MG63 (cell line): Measurements from ENCODE around the gene MYBPHL. TPM values are rescaled to one million over a fixed set of nuclear protein-coding genes. Genes with fewer than 3 reads are reported as not detected.
"Not testable (repeated sequence)": the region's sequence is repeated elsewhere in the genome, so short reads cannot be mapped to it uniquely, and the experiment has no call there.

ENCODE experiments used
- DNase-seq: peaks from one replicate; pipeline ENCODE4 v3.0.0-alpha.2; 2020
- H3K27me3 ChIP-seq: fragments of 250-450 bp; sonication (Bioruptor Pico); 2 replicates; pipeline ENCODE4 v1.5.1; 2020; ENCODE audit warnings: mild to moderate bottlenecking, moderate library complexity
- H3K36me3 ChIP-seq: fragments of 250-450 bp; sonication (Bioruptor Pico); 2 replicates; pipeline ENCODE4 v1.5.1; 2020; ENCODE audit warnings: mild to moderate bottlenecking, moderate library complexity
- H3K4me3 ChIP-seq: fragments of 250-450 bp; sonication (Bioruptor Pico); 2 replicates; pipeline ENCODE4 v1.5.1; 2020; ENCODE audit warnings: mild to moderate bottlenecking, moderate library complexity
- H3K9me3 ChIP-seq: fragments of 250-450 bp; sonication (Bioruptor Pico); 2 replicates; pipeline ENCODE4 v1.5.1; 2020; ENCODE audit warnings: mild to moderate bottlenecking, moderate library complexity
- total RNA-seq: library from RNA; depleted of rRNA; stranded (reverse); fragments of >200 nt; shearing (Covaris generic); gene quantifications from 2 replicates; pipeline ENCODE4 v1.2.3, GENCODE V29; 2014; ENCODE audit warnings: low replicate concordance

MYBPHL gene
- total RNA-seq, 1 experiment from 2014 or later = not detected

DNA sequence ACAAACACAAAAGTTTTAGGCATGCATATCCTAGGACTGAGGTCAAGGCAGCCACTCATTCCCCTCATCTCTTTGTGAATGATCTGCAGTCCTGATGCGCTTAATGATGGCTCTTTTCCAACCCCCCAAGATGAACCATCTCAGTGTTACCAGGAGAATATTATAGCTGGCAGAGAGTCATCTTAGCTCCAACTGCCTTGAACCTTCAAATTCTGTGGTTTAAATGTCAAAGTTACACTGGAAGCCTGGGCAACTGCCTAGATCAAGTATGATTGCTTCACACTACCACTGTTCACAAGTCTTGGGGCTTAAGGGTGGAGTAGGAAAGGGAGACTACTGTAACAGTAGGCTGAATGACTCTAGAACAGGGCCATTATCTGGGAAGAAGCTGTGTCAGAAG is 8.0 kb upstream of the MYBPHL start:
- H3K27me3 ChIP-seq = peaks cover 21% of the 10 kb centered on the region
- no peaks in the 10 kb centered on the region for H3K9me3 ChIP-seq
- no peak overlapping the region for H3K4me3 ChIP-seq
- no peaks in the 10 kb centered on the region for H3K36me3 ChIP-seq
- no peak for DNase-seq

DNA sequence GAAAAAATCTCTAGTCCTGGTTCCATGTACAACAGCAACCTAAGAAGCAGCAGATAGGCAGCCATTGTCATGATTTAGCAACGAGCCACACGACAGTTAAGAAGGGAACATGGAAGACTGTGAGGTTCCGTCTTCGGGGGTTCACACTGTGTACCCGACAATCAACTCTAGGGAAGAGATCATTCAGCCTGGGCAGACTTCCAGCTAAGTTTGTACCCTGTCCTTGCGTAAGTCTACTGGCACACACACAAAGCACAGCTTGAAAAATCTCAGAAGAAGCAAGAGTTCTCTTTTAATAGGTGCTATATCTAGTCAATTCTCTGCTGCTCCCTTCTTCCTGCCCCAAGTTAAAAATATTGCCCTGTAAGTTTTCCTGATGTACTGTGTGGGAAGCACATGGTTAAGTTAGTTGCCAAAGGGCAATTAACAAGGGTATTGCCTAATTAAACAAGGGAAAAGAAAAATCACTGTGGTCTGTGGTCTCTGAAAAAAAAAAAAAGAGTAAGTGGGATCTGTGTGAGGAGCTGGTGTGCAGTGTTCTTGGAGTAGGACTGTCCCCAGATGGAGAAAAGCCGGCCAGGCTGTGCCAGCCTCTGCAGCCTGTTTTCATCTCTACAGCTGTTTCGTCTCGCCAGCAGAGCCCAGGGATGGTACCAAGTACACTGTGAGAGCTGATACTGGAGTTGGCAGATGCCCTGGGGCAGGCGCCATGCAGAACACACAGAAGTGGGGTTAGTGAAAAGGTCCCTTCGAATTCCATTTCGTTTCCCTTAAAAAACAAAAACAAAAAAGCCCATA is 6.4 kb upstream of the MYBPHL start:
- Histone ChIP-seq H3K27me3 (peaks cover 21% of the 10 kb centered on the region), H3K36me3 (no peaks in the 10 kb centered on the region), H3K4me3 (no peak overlapping the region), H3K9me3 (no peaks in the 10 kb centered on the region)
- no peak for DNase-seq

DNA sequence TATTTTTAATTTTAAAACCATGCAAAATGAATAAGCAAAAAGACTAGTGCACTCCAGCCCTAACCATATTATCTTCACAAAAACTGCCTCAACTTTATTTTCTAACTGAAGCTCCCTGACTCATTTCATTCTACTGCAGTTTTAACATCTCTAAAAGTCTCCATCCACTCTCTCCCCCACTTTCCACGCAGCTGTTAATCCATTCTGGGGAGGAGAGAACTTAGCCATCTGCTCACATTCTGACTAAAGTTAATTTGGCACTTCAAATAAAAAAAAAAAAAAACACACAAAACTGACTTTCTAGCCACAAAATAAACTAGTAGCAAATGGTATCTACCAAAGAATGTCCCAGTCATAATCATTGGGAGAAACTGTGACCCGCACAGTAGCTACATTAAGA is 5.4 kb upstream of the MYBPHL start:
- Histone ChIP-seq H3K27me3 (peaks cover 24% of the 10 kb centered on the region), H3K36me3 (no peaks in the 10 kb centered on the region), H3K9me3 (no peaks in the 10 kb centered on the region), H3K4me3 (no peak overlapping the region)
- no peak for DNase-seq

DNA sequence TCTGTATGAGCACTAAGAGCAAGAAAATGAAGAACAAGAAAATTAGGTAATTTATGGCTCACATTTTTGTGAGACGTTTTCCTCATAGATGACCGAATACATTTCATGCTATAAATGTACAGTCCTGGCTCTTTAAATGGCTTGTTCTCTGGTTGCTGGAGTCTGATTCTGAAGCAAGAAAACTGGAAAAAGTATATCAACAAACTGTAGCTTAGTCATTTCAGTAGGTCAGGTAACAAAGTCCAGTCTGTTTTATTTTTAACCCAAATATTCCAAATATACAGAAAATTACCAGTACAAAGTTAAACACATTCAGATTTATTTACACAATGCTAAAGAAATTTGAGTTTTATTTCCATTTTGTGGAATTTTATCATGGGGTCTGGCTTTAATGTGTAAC is 2.5 kb upstream of the MYBPHL start:
- peaks cover 24% of the 10 kb centered on the region for H3K27me3 ChIP-seq
- H3K4me3 ChIP-seq = no peak overlapping the region
- H3K9me3 ChIP-seq = no peaks in the 10 kb centered on the region
- H3K36me3 ChIP-seq = no peaks in the 10 kb centered on the region
- DNase-seq = no peak

DNA sequence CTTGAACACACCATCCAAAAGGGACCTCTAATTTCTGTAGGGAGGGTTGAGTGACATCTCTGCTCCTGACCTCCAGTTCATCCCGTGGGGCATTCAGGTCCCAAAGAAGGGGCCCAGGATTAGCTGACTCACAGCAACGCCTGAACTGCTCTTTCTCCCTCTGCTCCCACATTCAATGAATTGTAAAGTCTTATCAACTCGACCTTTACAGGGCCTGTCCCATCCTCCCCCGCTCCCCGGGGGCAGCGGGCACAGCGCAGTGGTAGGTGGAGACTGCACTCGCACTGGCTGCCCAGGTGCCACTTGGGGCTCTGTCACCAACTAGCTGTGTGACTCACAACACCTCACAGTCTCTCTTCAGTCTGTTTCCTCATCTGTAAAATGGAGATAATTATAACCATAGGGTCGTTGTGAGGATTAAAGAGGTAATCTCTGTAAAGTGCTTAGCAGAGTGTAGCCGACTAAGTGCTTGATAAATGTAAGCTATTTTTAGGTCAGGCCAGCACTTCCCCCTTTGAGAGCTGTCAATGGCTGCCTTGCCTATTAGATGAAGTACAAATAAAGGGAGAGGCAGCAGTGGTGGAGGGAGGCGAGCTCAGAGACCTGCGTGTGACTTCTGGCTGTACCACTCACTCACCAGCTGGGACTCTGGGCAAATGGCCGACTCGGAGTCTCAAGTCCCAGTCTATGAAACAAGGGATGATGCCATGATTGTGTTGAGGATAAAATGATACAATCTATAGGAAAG is 637 bp upstream of the MYBPHL start:
- Histone ChIP-seq H3K9me3 (no peaks in the 10 kb centered on the region), H3K27me3 (peaks cover 16% of the 10 kb centered on the region), H3K4me3 (no peak overlapping the region), H3K36me3 (no peaks in the 10 kb centered on the region)
- no peak for DNase-seq

DNA sequence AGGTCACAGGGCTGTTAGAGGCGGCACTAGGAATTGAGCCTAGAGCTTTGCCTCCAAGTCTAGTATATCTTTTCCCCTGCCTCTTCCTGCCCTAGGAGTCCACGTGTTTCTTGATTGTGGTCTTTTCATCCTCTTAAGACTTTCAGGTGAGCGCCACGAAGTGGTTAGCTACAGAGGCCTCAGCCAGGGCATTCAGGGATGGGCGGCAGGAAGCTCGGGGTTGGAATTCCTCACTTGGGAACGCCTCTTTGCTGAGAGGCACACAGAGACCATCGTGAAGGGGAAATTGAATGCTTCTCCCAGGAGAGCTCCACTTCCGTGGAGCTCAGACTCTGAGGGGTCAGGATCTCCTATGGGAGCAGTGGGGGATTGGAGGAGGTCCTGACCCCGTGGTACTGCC is 820 bp downstream of the MYBPHL start:
- not testable (repeated sequence) for H3K27me3 ChIP-seq, DNase-seq, H3K4me3 ChIP-seq, H3K9me3 ChIP-seq, H3K36me3 ChIP-seq

DNA sequence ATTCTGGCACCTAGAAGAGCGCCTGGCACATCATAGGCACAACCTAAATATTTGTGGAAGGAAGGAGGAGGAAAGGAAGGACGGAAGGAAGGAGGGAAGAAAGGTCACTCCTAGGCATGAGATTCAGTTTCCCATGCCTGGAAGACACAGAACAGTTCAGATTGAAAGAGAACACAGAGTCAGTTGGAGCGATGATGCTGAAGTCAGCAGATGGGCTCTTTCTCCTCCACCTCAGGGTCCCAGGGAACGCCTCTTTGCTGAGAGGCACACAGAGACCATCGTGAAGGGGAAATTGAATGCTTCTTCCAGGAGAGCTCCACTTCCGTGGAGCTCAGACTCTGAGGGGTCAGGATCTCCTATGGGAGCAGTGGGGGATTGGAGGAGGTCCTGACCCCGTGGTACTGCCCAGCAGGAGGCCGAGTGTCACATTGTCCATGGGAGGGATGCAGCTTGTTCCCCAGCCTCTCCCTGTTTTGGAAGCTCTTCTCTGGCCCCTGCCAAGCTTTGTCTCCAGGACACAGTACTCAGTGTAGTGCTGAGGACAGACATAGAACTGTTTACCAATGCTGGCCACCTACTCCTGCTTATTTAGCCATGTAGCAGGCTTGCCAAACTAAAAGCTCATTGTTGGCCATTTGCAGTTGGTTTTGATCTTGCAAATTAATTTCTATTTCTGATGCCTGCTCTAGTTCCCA is 2.4 kb downstream of the MYBPHL start:
- Histone ChIP-seq H3K4me3 (no peak overlapping the region), H3K9me3 (no peaks in the 10 kb centered on the region), H3K27me3 (peaks cover 5% of the 10 kb centered on the region; the same call in 1 of the 2 replicates), H3K36me3 (no peaks in the 10 kb centered on the region)
- no peak for DNase-seq

DNA sequence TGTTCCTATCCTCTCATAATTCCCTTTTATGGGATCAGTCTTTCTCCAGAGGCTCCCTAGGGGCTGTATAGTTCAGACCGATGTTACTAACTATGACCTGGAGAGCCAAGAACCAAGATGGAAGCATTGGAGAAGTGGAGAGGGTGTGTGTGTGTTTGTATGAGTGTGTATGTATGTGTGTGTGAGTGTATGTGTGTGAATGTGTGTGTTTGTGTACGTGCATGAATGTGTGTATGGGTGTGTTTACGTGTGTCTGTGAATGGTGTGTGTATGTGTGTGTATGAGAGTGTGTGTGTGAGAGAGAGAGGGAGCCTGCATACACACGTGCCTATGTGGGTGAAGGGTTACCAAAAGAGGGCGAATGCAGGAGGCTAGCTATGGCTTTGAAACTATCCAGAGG is 4.9 kb downstream of the MYBPHL start:
- Histone ChIP-seq H3K4me3 (no peak overlapping the region), H3K36me3 (no peaks in the 10 kb centered on the region), H3K9me3 (no peaks in the 10 kb centered on the region), H3K27me3 (no peaks in the 10 kb centered on the region)
- no peak for DNase-seq

DNA sequence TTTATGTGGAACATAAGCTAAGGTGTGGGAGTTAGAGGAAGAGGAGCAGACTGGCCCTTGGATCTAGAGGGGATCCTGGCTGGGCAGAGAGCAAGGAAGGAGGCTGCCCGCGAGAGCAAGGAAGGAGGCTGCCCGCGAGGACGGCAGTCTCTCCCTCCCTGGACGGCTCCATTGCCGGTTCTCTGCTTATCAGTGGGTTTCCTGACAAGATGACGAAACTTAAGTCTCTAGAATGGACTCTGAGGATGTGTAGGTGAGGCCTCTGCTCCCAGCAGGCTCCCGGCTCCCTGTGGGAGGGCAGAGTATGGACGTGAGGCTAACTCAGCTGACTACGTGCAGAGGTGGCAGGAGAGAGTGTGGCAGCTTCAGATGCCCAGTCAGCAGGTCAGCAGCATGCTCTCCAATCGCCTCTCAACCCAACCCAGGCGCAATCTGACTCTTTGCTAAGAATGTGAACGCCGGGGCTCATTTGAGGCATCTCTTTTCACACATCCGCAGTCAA is 6.1 kb downstream of the MYBPHL start:
- Histone ChIP-seq H3K9me3 (no peaks in the 10 kb centered on the region), H3K27me3 (no peaks in the 10 kb centered on the region), H3K36me3 (no peaks in the 10 kb centered on the region), H3K4me3 (no peak overlapping the region)
- DNase-seq = no peak

DNA sequence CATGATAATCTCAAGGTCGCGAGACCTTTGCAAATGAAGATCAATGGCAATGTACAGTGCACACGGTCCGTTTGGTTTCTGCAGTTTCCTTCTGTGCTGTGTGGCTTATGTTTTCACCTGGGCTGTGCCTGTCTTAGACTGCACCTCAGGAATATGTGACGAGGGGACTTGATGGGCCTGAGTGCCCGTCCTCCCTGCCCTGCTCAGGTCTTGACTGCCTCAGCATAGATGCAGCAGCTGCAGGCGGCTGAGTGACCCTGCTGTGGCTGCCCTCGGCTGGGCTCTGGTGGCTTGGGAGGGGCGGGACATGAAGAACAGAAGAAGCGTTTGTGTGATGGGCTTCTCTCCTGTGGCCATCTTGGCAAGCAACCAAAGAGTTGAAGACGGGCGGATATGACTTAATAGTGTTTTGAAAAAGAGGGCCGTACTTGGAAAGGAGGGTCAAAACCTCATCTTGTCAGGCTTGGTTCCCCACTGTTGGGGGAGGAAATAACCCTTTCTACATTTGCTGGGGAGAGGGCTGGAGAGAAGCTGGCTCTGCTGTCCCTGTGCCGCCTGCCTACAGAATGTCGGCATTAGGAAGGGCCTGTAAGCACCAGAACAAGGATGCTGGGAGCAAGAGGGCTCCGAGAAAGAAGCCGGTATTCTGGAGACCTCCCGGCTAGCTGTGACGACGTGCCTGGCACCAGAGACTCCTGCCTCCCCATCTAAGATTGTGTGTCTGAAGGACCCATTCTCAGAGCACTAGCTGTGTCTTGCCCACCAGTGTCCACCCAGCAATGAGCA is 7.1 kb downstream of the MYBPHL start:
- peak; percentile 26 for DNase-seq
- Histone ChIP-seq H3K36me3 (no peaks in the 10 kb centered on the region), H3K9me3 (no peaks in the 10 kb centered on the region), H3K4me3 (no peak overlapping the region), H3K27me3 (peaks cover 2% of the 10 kb centered on the region; the same call in 1 of the 2 replicates)

DNA sequence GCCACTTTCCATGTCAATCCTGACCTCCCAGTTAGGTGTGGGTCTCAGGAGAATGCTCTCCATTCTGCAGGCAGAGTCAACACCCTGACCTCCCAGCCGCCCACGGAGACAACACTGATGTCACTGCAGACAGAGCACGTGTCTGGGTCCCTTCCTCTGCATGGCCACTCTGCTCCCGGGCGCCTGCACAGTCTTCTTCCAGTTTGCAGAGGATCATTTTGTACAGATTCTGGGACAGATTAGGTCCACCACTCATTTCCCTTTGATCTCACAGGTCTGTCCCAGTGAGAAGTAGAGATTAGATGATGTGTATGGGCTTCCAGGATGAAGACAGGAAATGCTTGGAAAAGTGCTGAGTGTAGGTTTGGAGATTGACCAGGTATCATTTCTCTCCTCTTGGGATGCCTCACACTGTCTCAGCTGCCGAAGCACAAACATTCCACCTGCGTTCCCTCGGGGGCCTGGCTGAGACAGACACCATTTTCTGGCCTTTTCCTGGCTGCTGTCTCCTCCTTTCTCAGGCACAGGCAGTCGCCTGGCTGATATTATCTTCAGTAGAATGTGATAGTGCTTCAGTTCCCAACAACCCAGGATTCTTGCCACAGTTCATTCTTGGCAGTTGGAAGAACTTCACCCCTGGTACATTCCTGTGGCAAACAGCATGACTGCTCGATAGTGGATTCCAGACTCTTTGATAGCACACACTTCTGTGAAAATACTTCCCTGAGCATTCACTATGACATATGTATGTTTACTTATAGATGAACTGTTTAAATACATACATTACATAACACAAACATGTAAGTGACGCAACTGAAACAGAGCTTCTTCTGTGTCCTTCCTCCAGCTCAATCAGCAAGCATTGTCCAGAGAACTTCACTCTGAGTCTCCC is 7.9 kb downstream of the MYBPHL start:
- peak; percentile 61 for DNase-seq
- H3K9me3 ChIP-seq = no peaks in the 10 kb centered on the region
- H3K4me3 ChIP-seq = no peak overlapping the region
- peaks cover 7% of the 10 kb centered on the region for H3K27me3 ChIP-seq
- H3K36me3 ChIP-seq = no peaks in the 10 kb centered on the region

DNA sequence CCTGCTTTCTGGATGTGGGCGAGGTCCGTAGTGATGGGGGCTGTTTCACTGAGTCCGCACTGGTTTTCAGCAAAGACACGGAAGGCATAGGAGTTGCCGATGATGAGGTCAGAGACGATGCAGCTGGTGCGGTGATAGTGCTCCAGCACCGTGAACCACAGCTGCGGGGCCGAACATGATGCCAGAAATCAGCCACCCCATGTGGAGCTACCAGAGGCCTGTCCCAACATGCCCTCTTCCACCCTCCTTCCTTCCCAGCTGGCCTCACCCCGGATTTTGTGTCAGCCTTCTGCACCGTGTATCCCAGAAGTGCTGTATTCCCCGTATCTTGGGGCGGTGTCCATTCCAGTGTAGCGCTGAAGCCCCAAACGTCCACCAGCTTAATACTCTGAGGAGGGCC is 10.0 kb downstream of the MYBPHL start:
- Histone ChIP-seq H3K4me3 (no peak overlapping the region), H3K27me3 (peaks cover 7% of the 10 kb centered on the region), H3K36me3 (no peaks in the 10 kb centered on the region), H3K9me3 (no peaks in the 10 kb centered on the region)
- DNase-seq = no peak

DNA sequence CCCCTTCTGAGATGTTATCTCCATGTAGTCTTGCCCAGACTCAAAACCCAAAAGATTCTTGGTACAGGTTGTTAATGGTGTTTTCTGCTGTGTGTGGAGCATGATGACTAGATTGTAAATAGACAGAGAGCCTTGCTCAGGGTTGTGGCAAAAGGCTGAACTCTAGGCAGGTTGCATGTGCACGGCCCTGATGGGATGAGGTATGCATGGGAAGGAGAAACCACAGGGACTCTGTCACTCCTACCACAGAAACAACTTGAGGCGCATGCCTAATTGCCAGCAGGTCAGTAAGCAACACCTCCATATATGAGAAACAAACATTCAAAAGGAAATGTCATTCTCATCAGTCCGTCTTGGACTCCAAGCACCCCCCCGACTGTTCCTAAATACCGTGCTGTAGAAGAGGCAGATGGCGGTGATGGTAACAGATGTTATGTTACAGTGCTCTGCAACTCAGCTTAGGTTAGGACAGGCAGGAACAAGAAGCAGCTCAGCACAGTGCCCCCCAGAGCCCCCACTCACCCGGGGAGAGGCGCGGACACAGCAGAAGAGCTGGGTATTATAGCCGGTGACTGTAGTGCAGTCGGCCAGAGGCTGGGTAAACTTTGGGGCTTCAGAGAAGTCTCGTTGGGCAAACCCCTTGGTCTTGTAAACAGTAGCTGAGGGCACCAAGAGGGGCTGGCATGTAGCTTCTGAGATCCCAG is 10.9 kb downstream of the MYBPHL start:
- Histone ChIP-seq H3K9me3 (no peaks in the 10 kb centered on the region), H3K27me3 (peaks cover 7% of the 10 kb centered on the region), H3K36me3 (no peaks in the 10 kb centered on the region), H3K4me3 (no peak overlapping the region)
- no peak for DNase-seq

DNA sequence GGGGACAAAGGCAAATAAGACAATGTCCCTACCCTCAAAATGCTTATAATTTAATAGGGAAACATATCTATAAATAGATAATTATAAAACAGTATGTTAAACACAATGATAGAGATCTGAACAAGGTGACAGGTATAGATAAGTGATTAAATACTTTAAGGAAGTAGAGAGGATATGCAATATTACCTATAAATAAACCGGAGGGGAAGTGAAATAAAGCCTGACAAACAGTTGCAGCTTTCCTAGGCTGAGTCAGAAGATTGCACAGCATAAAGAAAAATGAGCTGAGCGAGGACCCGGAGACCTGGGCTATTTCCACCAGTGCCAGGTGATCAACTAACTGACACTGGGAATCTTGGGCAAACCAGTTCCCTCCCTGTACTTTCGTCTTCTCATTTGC is 12.3 kb downstream of the MYBPHL start:
- peaks cover 7% of the 10 kb centered on the region for H3K27me3 ChIP-seq
- H3K36me3 ChIP-seq = no peaks in the 10 kb centered on the region
- H3K9me3 ChIP-seq = no peaks in the 10 kb centered on the region
- no peak for DNase-seq
- H3K4me3 ChIP-seq = no peak overlapping the region

DNA sequence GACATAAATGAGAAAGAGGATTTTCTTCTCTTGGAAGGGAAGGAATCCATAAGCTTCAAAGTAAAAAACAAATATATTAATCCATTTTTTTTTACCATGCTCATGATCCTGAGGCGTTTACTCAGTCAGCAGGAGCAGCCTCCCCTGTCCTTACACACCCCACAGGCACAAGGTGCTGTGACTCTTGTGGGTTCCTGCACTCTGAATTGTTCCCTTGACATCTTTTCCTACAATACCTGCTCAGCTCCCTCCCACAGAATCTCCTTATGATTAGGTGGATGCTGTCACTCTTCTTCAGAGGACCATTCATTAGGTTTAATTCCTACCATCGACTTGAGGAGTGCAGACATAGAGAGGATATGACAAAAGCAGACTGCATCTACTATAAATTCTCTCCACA is 13.8 kb downstream of the MYBPHL start:
- no peak overlapping the region for H3K4me3 ChIP-seq
- no peak for DNase-seq
- H3K27me3 ChIP-seq = peaks cover 7% of the 10 kb centered on the region

More for the DNA sequence above, 13.8 kb downstream of the MYBPHL start:
- Histone ChIP-seq H3K36me3 (no peaks in the 10 kb centered on the region), H3K9me3 (no peaks in the 10 kb centered on the region)
